Muscle of arm (tissue), 12 donors: Measurements from ENCODE around the gene PLCXD3. TPM values are rescaled to one million over a fixed set of nuclear protein-coding genes. Genes with fewer than 3 reads are reported as not detected.
A peak's percentile ranks its signal among the peaks of the same experiment; 100 is the strongest.

ENCODE experiments used
- DNase-seq: peaks from one replicate; pipeline ENCODE4 v3.0.0-alpha.2; 2013
- polyA plus RNA-seq, 12 donors: library from polyadenylated mRNA; unstranded; fragments of 120-200 nt; gene quantifications; one replicate each; pipeline ENCODE4 v1.2.1, GENCODE V29; 2013; ENCODE audit not compliant: insufficient read length in 12 of 12

Gene PLCXD3
- polyA plus RNA-seq, 12 donors: 0.05 to 0.24 (median 0.10) TPM; not detected in 2

DNA sequence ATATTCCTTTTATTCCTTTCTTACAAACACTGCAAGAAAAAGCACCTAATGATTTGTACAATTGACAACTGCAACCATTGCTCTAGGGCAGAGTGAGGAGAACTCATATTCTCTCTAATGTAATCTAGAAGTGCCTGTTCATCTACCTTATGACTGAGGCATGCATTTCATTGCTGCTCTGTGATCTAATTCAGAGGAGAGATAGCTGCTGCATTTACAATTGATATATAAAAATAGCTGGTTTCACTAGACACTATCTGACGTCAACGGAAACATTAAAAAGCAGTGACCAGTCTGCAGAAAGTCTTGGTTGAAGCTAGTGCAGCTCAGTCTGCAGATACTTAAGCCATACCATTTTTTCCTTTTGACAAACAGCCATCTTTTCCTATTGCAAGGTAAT is 224.2 kb downstream of the PLCXD3 start:
- no peak for DNase-seq

DNA sequence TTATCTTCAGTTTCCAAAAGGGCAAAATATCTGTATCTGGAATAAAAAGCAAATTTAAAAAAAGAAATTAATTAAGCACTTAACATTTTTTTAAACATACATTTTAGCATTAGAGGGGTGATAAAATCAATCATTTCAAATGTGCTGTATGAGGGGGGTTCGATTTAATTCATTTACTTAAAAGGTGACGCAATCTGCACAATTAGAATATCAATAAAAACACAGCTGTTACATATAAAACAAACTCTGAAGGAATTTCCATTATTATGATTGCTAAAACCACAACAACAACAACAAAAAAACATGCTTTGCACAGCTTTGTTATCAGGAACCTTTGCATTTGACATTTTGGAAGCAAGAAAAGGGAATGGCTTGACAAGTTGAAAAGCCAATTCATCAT is 225.5 kb downstream of the PLCXD3 start:
- DNase-seq: no peak

DNA sequence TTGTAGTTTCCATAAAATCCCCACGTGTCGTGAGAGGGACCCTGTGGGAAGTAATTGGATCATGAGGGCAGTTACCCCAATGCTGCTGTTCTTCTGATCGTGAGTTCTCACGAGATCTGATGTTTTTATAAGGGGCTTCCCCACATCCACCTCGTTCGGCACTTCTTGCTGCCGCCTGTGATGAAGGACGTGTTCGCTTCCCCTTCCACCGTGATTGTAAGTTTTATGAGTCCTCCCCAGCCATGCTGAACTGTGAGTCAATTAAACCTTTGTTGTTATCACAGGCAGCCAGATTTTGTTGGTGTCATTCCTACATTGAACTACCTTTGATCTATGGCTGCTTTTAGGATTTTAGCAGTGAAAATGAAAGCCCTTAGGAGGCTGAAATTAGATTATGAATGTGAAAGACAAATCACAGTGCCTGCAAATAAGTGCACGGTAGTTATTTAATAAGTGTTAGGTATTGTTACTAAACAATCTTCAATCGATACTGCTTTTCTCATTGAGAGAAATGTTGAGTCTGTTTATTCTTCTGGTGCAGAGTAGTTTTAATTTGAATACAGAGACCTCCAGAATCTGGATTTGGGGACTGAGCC is 229.1 kb downstream of the PLCXD3 start:
- DNase-seq: no peak

DNA sequence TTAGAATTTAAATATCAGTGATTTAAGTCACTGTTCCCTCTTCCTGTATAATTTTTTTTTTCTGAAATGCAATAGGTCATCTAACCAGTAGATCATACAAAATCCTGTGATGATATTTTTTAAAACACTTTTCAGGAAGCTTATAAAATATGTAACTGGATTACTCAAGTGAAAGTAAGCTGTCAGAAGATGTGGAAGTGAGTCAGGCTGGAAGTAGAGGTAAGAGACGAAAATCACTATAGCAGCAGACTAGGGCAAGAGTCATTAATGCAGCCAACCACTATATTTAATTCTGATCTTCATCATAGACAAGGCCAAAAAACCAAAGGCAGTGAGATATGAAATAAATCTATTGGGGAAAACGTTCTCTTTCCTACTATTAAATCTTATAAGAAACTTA is 231.4 kb downstream of the PLCXD3 start:
- no peak for DNase-seq

DNA sequence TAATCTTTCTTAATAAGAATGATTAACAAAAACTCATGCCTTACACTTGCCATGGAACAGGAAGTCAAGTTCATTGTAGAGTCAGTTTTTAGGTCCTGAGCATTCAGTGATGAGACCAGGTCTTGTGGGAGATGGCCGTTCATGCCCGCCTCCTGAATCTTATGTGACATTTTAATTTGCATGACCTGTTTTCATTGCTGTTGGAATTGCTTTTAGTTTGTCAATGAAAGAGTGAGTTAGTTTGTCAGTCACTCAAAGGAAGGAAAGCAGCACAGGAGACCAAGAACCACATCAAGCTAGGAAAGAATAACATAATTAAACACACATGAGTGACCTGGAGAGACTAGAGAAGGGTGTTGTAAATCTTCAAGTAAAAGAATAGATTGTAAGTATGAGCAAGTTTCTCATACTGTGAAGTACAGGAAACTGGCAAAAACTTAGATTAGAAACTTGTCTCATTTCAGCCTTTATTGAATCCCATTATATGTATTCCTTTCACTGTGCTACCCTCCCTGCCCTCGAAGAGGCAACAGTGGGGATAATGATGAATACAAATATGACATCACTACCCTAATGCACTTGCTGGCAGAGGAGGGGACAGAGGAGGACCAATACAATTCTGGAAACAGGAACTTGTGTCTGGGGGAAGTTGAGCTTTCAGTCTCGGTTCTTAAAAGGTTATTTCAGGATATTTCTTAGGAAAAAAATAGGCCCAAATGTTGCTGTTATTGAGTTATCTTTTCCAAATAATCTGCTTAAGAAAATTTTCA is 232.7 kb downstream of the PLCXD3 start:
- DNase-seq: no peak

DNA sequence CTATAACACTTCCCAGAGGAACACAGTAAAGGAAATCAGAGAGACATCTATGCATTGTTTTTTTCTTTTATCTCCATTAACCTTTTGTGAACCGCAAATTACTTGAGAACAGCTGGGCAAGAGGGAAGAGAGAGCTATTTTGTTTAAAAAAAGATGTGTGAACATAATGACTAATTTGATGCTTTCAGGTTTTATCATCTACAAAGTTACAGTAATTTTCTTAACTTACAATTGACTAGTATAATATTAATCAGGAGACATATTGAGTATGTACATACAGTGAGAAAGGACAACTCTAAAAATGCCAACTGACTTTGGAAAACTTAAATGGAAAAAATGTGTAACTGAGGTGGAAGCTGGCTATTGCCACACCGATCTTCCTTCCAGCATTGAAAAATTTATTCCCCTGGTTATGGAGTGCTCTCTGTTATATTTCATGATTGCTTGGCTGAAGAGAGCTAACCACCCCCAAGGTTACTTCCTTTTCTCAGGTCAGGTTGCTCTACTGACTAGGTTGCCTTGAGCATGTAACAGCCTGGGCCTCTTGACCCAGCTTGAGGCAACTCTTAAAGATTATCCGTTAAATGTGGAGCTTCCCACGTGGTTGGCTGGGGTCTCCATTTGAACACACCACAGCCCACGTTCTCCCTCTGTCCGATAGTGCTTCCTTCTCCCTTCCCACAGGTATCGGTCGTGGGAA is 234.4 kb downstream of the PLCXD3 start:
- DNase-seq: no peak

DNA sequence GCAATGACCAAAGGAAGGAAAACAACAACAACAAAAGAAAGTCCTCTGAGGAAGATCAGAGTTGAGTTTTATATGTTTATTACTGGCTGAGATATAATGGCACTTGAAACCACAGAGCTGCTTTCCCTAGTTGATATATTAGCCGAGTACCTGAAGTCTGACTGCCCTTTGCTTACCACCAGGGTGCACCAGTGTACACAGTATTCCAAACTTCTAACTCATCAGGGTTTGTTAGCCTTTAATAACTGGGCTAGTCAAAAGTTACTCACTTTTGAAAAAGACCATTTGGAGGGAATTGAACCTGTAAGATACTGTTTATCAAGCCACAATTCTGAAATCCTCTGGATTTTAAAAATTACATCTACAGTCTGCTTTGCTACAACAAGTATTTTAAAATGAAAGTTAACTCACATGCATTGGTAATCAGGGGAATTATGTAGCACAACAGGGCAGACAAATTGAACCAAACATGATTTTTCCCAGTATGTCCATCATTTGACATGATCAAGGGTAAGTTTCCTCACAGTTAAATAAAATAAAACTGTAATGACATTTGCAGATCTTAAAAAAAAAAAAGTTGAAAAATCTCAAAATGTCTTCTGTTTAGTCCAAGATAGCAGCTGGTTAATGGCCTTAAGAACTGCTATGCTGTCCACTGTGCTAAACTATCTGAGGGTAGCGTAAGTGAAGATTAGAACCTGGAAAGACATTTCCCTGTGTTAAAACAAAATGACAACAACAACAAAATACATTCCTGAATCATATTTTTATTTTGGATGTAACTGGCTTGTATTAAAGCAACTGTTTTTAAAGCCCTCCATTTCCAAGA is 239.8 kb downstream of the PLCXD3 start:
- DNase-seq: peak; percentile 41

DNA sequence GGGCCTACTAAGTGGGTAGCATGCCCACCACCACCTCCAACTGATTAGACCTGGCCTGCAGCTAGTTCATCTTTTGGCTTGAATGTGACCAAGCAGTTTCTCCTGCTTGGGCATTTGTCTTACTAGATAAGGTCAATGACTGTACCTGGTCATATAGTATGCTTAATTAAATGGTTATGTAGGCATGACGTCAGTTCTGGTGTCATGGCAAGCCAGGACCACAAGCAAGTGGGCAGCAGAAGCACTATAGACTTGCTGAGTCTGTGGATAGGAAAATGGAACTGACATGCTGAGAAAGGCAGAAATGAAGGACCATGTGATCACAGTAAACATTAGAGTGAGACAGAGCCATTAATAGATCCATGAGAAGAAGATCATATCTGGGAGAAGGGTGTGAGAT is 241.5 kb downstream of the PLCXD3 start:
- no peak for DNase-seq

DNA sequence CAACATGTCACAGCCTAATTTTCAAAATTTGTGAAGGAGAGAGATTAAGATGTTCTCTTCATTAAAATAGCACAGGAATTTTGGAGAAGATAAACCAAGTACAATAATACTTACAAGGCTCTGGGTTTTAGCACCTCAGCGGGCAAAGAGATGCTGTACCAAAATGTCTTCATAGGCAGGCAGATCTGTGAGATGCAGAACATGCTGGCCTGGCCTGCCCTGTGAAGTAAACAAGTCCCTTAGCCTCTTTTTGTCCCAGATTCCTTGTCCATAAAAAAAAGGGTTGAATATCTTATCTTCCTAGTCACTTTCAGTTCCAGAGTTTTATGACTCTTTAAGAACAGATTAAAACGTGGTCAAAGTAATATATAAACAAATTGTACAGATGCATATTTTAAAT is 244.0 kb downstream of the PLCXD3 start:
- no peak for DNase-seq

DNA sequence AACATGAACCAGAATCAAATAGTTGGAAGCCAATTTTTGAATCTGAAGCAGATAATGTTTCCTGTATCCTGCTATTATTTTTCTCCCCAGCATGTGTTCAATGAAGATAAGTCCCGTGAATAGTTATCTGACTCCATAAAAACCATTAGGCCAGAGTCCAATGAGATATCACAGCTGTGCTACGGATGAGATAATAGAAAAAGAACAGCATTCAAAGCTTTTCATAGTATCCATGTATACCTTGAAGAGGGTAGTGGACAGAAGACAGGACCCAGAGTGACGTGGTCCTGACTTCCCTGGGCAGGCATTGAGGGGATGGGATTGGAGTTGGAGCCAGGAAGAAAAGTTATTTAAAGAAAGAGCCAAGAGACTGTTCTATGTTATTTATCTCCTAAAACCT is 246.4 kb downstream of the PLCXD3 start:
- no peak for DNase-seq

DNA sequence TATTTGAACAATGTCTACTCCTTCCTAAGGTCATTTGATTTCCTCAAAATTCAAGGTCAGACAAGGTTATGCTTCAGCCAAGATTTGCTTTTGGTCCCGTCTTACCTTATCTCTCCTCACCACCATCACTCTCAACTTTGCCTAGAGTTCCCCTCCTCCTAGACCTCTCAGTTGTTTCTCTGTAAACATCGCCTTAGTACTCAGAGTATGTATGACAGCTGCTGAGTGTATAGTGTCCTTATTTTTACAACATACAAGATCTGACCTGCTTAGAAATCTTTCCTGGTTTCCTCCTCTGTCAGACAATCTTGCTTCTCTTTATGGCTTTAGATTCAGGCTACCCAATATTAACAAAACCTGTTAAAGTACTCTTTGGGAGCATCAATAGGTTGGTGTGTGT is 247.1 kb downstream of the PLCXD3 start:
- no peak for DNase-seq
